Mucosa of rectum (tissue), 2 donors: ENCODE measurements around the gene HORMAD2.

Source experiments
- H3K27ac ChIP-seq, 2 donors: one replicate each; pipeline ENCODE4 v1.7.0; 2013; ENCODE audit warnings: inconsistent platforms in 2 of 2, low read depth in 2 of 2, low read length in 2 of 2
- H3K27me3 ChIP-seq, 2 donors: one replicate each; pipeline ENCODE4 v1.7.0; 2013; ENCODE audit warnings: low read length in 2 of 2; ENCODE audit not compliant: control insufficient read depth in 2 of 2, insufficient read depth in 2 of 2
- H3K36me3 ChIP-seq, 2 donors: one replicate each; pipeline ENCODE4 v1.7.0; 2013; ENCODE audit warnings: low read length in 2 of 2; ENCODE audit not compliant: control insufficient read depth in 2 of 2, insufficient read depth in 2 of 2
- H3K4me1 ChIP-seq, 2 donors: one replicate each; pipeline ENCODE4 v1.7.0; 2013; ENCODE audit warnings: low read length in 2 of 2, mild to moderate bottlenecking in 1 of 2; ENCODE audit not compliant: control insufficient read depth in 2 of 2, insufficient read depth in 2 of 2
- H3K4me3 ChIP-seq, 2 donors: one replicate each; pipeline ENCODE4 v1.7.0; 2013; ENCODE audit warnings: low read length in 2 of 2
- H3K9ac ChIP-seq, 2 donors: one replicate each; pipeline ENCODE4 v1.7.0; 2013; ENCODE audit warnings: low read length in 2 of 2, low read depth in 1 of 2, mild to moderate bottlenecking in 1 of 2
- H3K9me3 ChIP-seq, 2 donors: one replicate each; pipeline ENCODE4 v1.7.0; 2013; ENCODE audit warnings: low read length in 2 of 2; ENCODE audit not compliant: control insufficient read depth in 2 of 2
- donor health status: healthy.
- donor health status: Normal muscosa, but diverticular disease.

The HORMAD2 gene

GRCh38 chr22:30117256-30117655, 37.0 kb downstream of the HORMAD2 start:
- Histone ChIP-seq H3K27ac (no peak overlapping the region), H3K9ac (no peak overlapping the region), H3K4me1 (no peaks in the 10 kb centered on the region), H3K36me3 (no peaks in the 10 kb centered on the region), H3K27me3 (no peaks in the 10 kb centered on the region), H3K4me3 (no peak overlapping the region), H3K9me3 (no peaks in the 10 kb centered on the region)

GRCh38 chr22:30118291-30118690, 38.0 kb downstream of the HORMAD2 start:
- H3K9ac ChIP-seq, result no peak overlapping the region
- H3K4me3 ChIP-seq, result no peak overlapping the region
- H3K27me3 ChIP-seq, result peaks cover 0 to 1% of the 10 kb centered on the region in 2 donors
- no peaks in the 10 kb centered on the region for H3K4me1 ChIP-seq
- H3K36me3 ChIP-seq, result no peaks in the 10 kb centered on the region
- H3K27ac ChIP-seq, result no peak overlapping the region
- no peaks in the 10 kb centered on the region for H3K9me3 ChIP-seq

GRCh38 chr22:30121960-30122359, 41.7 kb downstream of the HORMAD2 start:
- Histone ChIP-seq H3K4me3 (no peak overlapping the region), H3K36me3 (no peaks in the 10 kb centered on the region), H3K9me3 (no peaks in the 10 kb centered on the region), H3K9ac (no peak overlapping the region), H3K27ac (no peak overlapping the region), H3K27me3 (peaks cover 0 to 1% of the 10 kb centered on the region in 2 donors), H3K4me1 (no peaks in the 10 kb centered on the region)

- no peak overlapping the region for H3K9ac ChIP-seq
- H3K27me3 ChIP-seq, result peaks cover 0 to 1% of the 10 kb centered on the region in 2 donors
- H3K27ac ChIP-seq, result no peak overlapping the region
- no peaks in the 10 kb centered on the region for H3K4me1 ChIP-seq
- no peaks in the 10 kb centered on the region for H3K9me3 ChIP-seq
- H3K36me3 ChIP-seq, result no peaks in the 10 kb centered on the region
- no peak overlapping the region for H3K4me3 ChIP-seq
Observed at GRCh38 chr22:30123463-30123862, 43.2 kb downstream of the HORMAD2 start.

- H3K4me3 ChIP-seq, result no peak overlapping the region
- no peaks in the 10 kb centered on the region for H3K36me3 ChIP-seq
- H3K27ac ChIP-seq, result no peak overlapping the region
- no peak overlapping the region for H3K9ac ChIP-seq
- no peaks in the 10 kb centered on the region for H3K4me1 ChIP-seq
- H3K9me3 ChIP-seq, result no peaks in the 10 kb centered on the region
- no peaks in the 10 kb centered on the region for H3K27me3 ChIP-seq
Observed at GRCh38 chr22:30127749-30128166, 47.5 kb downstream of the HORMAD2 start.

GRCh38 chr22:30128511-30128910, 48.2 kb downstream of the HORMAD2 start:
- no peak overlapping the region for H3K9ac ChIP-seq
- H3K4me3 ChIP-seq, result no peak overlapping the region
- H3K27me3 ChIP-seq, result no peaks in the 10 kb centered on the region
- no peak overlapping the region for H3K27ac ChIP-seq
- H3K4me1 ChIP-seq, result no peaks in the 10 kb centered on the region
- H3K36me3 ChIP-seq, result no peaks in the 10 kb centered on the region
- H3K9me3 ChIP-seq, result no peaks in the 10 kb centered on the region

- Histone ChIP-seq H3K4me3 (no peak overlapping the region), H3K27ac (no peak overlapping the region), H3K36me3 (no peaks in the 10 kb centered on the region), H3K9me3 (no peaks in the 10 kb centered on the region), H3K9ac (no peak overlapping the region), H3K27me3 (no peaks in the 10 kb centered on the region), H3K4me1 (no peaks in the 10 kb centered on the region)
Observed at GRCh38 chr22:30129636-30130035, 49.4 kb downstream of the HORMAD2 start.

GRCh38 chr22:30132290-30132996, 52.2 kb downstream of the HORMAD2 start:
- H3K9ac ChIP-seq, result no peak overlapping the region
- H3K4me1 ChIP-seq, result no peaks in the 10 kb centered on the region
- H3K9me3 ChIP-seq, result no peaks in the 10 kb centered on the region
- no peak overlapping the region for H3K4me3 ChIP-seq
- no peaks in the 10 kb centered on the region for H3K36me3 ChIP-seq
- no peak overlapping the region for H3K27ac ChIP-seq
- H3K27me3 ChIP-seq, result no peaks in the 10 kb centered on the region

- no peaks in the 10 kb centered on the region for H3K36me3 ChIP-seq
- H3K27me3 ChIP-seq, result no peaks in the 10 kb centered on the region
- no peak overlapping the region for H3K9ac ChIP-seq
- H3K4me1 ChIP-seq, result no peaks in the 10 kb centered on the region
- H3K9me3 ChIP-seq, result peaks cover 0 to 4% of the 10 kb centered on the region in 2 donors
- H3K4me3 ChIP-seq, result no peak overlapping the region
- H3K27ac ChIP-seq, result no peak overlapping the region
Observed at GRCh38 chr22:30140414-30140813, 60.1 kb downstream of the HORMAD2 start.

GRCh38 chr22:30143265-30143664, 63.0 kb downstream of the HORMAD2 start:
- H3K9ac ChIP-seq, result no peak overlapping the region
- no peaks in the 10 kb centered on the region for H3K36me3 ChIP-seq
- no peaks in the 10 kb centered on the region for H3K4me1 ChIP-seq
- H3K9me3 ChIP-seq, result peaks cover 0 to 4% of the 10 kb centered on the region in 2 donors
- H3K27ac ChIP-seq, result no peak overlapping the region
- H3K4me3 ChIP-seq, result no peak overlapping the region
- H3K27me3 ChIP-seq, result peaks cover 0 to 2% of the 10 kb centered on the region in 2 donors
